Upper lobe of left lung (tissue), 4 donors: Measurements from ENCODE around the gene NR2C2AP.

ENCODE experiments used
- CTCF ChIP-seq, 6 experiments: fragments of 450-650 bp in 4 of 6; fragments of 200-600 bp in 2 of 6; sonication (generic) in 2 of 6; IDR thresholded peaks; one replicate each; pipeline ENCODE4 v1.5.1; 2016 to 2019; ENCODE audit warnings: antibody characterized with exemption in 6 of 6
- EP300 ChIP-seq, 4 donors: sonication (generic); formaldehyde crosslinking; IDR thresholded peaks; one replicate each; pipeline ENCODE4 v1.5.1; 2017; ENCODE audit warnings: antibody characterized with exemption in 4 of 4, control low read depth in 2 of 4
- POLR2A ChIP-seq, 4 donors: fragments of 450-650 bp; IDR thresholded peaks; one replicate each; pipeline ENCODE4 v1.5.1; 2016 to 2017; ENCODE audit warnings: antibody characterized with exemption in 4 of 4, mild to moderate bottlenecking in 2 of 4
- POLR2AphosphoS5 ChIP-seq, 2 donors: sonication (generic); formaldehyde crosslinking; IDR thresholded peaks; one replicate each; pipeline ENCODE4 v1.5.1; 2017; ENCODE audit warnings: antibody characterized with exemption in 2 of 2

- TF ChIP-seq CTCF (IDR thresholded peaks at IDR 0.05), result no peak
- TF ChIP-seq POLR2A (IDR thresholded peaks at IDR 0.05), result no peak
- no peak for TF ChIP-seq EP300 (IDR thresholded peaks at IDR 0.05)
- no peak for TF ChIP-seq POLR2AphosphoS5 (IDR thresholded peaks at IDR 0.05)
Measured at GRCh38 chr19:19234220-19234816, 31.1 kb upstream of the NR2C2AP start.
